Neutrophil (primary cell): ENCODE data around the gene LARGE1.

Experiments
- H3K27ac ChIP-seq: fragments of 200-600 bp; sonication (generic); 2 replicates; pipeline ENCODE4 v1.5.1; 2016; ENCODE audit warnings: mild to moderate bottlenecking, moderate library complexity
- H3K27me3 ChIP-seq: fragments of 200-600 bp; sonication (generic); 2 replicates; pipeline ENCODE4 v1.6.0; 2016; ENCODE audit warnings: mild to moderate bottlenecking
- H3K36me3 ChIP-seq: fragments of 200-600 bp; sonication (generic); 2 replicates; pipeline ENCODE4 v1.5.1; 2017
- H3K4me1 ChIP-seq, 2 experiments: fragments of 200-600 bp in 1 of 2; sonication (generic) in 1 of 2; 1 replicate in 1 of 2; 2 replicates in 1 of 2; pipeline versions ENCODE4 v1.5.1 to v1.6.1; 2013 to 2016; ENCODE audit warnings: low read depth in 1 of 2, low read length in 1 of 2, mild to moderate bottlenecking in 1 of 2, moderate library complexity in 1 of 2; ENCODE audit not compliant: control insufficient read depth in 1 of 2, insufficient read depth in 1 of 2
- H3K4me3 ChIP-seq, 2 experiments: fragments of 200-600 bp in 1 of 2; sonication (generic) in 1 of 2; 1 replicate in 1 of 2; 2 replicates in 1 of 2; pipeline ENCODE4 v1.5.1; 2013 to 2016; ENCODE audit warnings: low read depth in 1 of 2, low read length in 1 of 2, mild to moderate bottlenecking in 1 of 2, moderate library complexity in 1 of 2
- H3K9me3 ChIP-seq: fragments of 200-600 bp; sonication (generic); 2 replicates; pipeline ENCODE4 v1.5.1; 2016
- TF ChIP-seq, protein P1 (sequence below): fragments of 200-600 bp; sonication (generic); IDR thresholded peaks from 2 replicates; pipeline ENCODE4 v1.5.1; 2016; ENCODE audit warnings: antibody characterized with exemption

Gene LARGE1

DNA sequence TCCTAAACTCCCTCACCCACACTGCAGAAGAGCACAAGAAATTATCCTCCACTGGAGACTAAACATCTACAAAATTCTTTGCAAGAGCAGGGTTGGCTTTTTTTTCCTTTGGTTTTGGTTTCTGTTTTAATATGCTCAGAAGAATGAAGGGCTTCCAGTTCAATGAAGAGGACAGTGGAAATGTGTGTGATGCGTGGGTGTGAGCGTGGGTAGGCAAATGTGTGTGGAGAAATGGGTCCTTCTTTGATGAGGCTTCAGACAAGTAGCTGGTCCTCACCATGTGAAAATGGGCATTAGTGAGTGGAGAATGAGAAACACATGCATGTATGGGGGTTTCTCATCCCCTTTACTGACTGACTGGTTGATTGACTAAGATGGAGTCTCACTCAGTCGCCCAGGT lies 598.8 kb downstream of the LARGE1 start:
- TF ChIP-seq, protein P1, sequence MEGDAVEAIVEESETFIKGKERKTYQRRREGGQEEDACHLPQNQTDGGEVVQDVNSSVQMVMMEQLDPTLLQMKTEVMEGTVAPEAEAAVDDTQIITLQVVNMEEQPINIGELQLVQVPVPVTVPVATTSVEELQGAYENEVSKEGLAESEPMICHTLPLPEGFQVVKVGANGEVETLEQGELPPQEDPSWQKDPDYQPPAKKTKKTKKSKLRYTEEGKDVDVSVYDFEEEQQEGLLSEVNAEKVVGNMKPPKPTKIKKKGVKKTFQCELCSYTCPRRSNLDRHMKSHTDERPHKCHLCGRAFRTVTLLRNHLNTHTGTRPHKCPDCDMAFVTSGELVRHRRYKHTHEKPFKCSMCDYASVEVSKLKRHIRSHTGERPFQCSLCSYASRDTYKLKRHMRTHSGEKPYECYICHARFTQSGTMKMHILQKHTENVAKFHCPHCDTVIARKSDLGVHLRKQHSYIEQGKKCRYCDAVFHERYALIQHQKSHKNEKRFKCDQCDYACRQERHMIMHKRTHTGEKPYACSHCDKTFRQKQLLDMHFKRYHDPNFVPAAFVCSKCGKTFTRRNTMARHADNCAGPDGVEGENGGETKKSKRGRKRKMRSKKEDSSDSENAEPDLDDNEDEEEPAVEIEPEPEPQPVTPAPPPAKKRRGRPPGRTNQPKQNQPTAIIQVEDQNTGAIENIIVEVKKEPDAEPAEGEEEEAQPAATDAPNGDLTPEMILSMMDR, result no peak
- H3K4me3 ChIP-seq, result no peak overlapping the region
- no peaks in the 10 kb centered on the region for H3K9me3 ChIP-seq

DNA sequence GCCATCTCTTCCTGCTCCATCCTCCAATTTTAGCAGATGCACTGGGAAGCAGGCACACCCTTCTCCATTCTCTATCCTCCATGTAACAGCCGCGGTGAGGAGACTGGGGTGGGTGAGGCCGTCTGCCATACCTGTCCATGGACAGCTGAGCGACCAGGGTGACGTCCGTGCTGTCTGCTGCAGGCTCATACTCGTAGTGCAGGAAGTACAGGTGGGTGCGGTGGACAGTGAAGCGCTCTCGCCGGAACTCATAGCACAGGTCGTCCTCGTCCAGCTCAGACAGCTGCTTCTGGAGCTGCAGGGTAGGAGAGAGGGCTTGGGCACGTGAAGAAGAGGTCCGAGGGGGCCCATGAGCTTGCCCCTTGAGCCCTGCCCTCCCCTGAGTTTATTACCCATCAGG lies 604.3 kb downstream of the LARGE1 start:
- no peaks in the 10 kb centered on the region for H3K27me3 ChIP-seq
- H3K4me3 ChIP-seq, result no peak overlapping the region
- no peaks in the 10 kb centered on the region for H3K4me1 ChIP-seq
- no peak overlapping the region for H3K27ac ChIP-seq
- H3K36me3 ChIP-seq, result no peaks in the 10 kb centered on the region
- TF ChIP-seq, protein P1, result no peak
- no peaks in the 10 kb centered on the region for H3K9me3 ChIP-seq

More for the DNA sequence above, 598.8 kb downstream of the LARGE1 start:
- Histone ChIP-seq H3K27me3 (no peaks in the 10 kb centered on the region), H3K4me1 (no peaks in the 10 kb centered on the region), H3K27ac (no peak overlapping the region), H3K36me3 (no peaks in the 10 kb centered on the region)

- no peak overlapping the region for H3K27ac ChIP-seq
- no peaks in the 10 kb centered on the region for H3K27me3 ChIP-seq
- no peak overlapping the region for H3K4me3 ChIP-seq
- TF ChIP-seq, protein P1, result no peak
- no peaks in the 10 kb centered on the region for H3K36me3 ChIP-seq
- no peaks in the 10 kb centered on the region for H3K9me3 ChIP-seq
- H3K4me1 ChIP-seq, result no peaks in the 10 kb centered on the region
Observed at GRCh38 chr22:33315117-33315516, 605.2 kb downstream of the LARGE1 start.

DNA sequence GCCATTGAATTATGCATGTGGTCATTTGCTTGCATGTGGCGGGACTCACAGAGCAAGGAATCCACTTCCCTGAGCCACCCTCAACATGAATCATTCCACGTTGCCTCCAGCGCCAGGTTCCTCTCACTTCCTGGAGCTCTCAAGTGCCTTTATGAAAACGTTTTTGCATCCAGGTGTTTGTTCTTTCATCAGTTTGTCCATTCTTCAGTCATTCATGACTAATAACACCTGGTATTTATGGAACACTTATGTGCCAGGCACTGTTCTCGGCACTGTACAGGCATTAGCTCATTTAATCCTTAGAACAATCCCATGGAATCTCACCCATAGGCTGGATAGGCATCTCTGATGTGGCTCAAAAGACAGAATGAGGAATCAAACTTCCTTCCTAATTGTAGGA lies 606.0 kb downstream of the LARGE1 start:
- Histone ChIP-seq H3K27me3 (no peaks in the 10 kb centered on the region), H3K4me3 (no peak overlapping the region), H3K9me3 (no peaks in the 10 kb centered on the region), H3K27ac (no peak overlapping the region), H3K36me3 (no peaks in the 10 kb centered on the region), H3K4me1 (no peaks in the 10 kb centered on the region)
- TF ChIP-seq, protein P1, result no peak

GRCh38 chr22:33303099-33303498 lies 617.2 kb downstream of the LARGE1 start:
- TF ChIP-seq, protein P1, result no peak
- H3K27ac ChIP-seq, result no peak overlapping the region
- no peaks in the 10 kb centered on the region for H3K36me3 ChIP-seq

DNA sequence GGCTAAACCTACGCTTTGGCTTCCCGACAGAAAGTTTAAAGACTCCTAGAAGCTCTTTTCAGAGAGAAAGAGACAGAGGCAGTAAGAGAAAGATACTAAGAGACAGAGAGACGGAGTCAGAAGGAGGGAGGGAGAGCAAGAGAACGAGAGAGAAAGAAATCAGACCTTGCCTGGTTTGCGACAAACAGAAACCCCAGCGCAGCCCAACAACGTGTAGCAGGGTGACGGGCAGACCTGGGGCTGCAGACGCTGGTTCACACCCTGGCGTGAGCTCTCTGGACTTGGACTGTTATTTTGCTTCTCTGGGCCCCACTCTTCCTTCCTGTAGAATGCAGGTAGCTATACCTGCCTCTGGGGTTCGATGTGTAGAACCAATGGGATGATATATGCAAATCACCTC lies 617.7 kb downstream of the LARGE1 start:
- H3K4me1 ChIP-seq, result no peaks in the 10 kb centered on the region

More at GRCh38 chr22:33303099-33303498, 617.2 kb downstream of the LARGE1 start:
- H3K9me3 ChIP-seq, result no peaks in the 10 kb centered on the region
- no peaks in the 10 kb centered on the region for H3K4me1 ChIP-seq
- no peak overlapping the region for H3K4me3 ChIP-seq
- H3K27me3 ChIP-seq, result no peaks in the 10 kb centered on the region

More for the DNA sequence above, 617.7 kb downstream of the LARGE1 start:
- H3K27ac ChIP-seq, result no peak overlapping the region
- H3K4me3 ChIP-seq, result no peak overlapping the region
- no peaks in the 10 kb centered on the region for H3K27me3 ChIP-seq
- no peaks in the 10 kb centered on the region for H3K36me3 ChIP-seq
- TF ChIP-seq, protein P1, result no peak
- no peaks in the 10 kb centered on the region for H3K9me3 ChIP-seq
